ENCODE data around the gene RND2. TPM values are rescaled to one million over a fixed set of nuclear protein-coding genes. Genes with fewer than 3 reads are reported as not detected.
A peak's percentile ranks its signal among the peaks of the same experiment; 100 is the strongest.

RND2 gene
- total and polyA plus RNA-seq, 2 donors (not counting 1 experiment from before 2014, with no cell fraction given): 0.24 to 0.44 TPM

DNA sequence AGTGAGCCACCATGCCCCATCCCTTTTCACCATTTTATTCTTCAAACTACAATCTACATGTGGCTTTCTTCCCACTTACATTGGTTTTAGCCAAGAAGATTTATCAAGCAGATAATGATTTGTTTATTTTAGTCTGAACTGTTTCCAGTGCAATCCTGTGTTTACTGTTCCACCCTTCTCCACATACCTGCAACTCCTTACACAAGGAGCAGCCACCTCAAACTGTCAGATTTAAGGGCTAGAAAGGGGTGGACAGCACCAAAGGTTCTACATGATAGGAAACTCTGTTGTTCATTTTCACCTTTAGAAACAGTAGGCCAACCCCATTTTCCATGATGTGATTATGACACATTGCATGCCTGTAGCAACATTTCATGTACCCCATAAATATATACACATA, 42.8 kb upstream of the RND2 start:
- Histone ChIP-seq H3K27me3 (replicated peaks in 1 of 4; ENCODE audit: control extremely low read depth in 1 of 4, control insufficient read depth in 3 of 4, insufficient read depth in 4 of 4, low read length in 3 of 4) (no peaks in the 10 kb centered on the region), H2AFZ (ENCODE audit: insufficient read depth, low read depth, low read length, poor library complexity, severe bottlenecking) (no peak overlapping the region), H3K9ac (ENCODE audit: low read length) (no peak overlapping the region), H3K4me2 (replicated peaks; ENCODE audit: low read depth, low read length, poor library complexity, severe bottlenecking) (peak overlapping the region; percentile 93), H3K9me3 (ENCODE audit: control extremely low read depth in 1 of 3, control insufficient read depth in 2 of 3, insufficient read depth in 1 of 3, low read length in 2 of 3) (no peaks in the 10 kb centered on the region), H4K20me1 (ENCODE audit: control insufficient read depth, insufficient read depth, low read length, poor library complexity, severe bottlenecking) (no peaks in the 10 kb centered on the region), H3K4me3 (ENCODE audit: control extremely low read depth in 1 of 5, extremely low read depth in 1 of 5, insufficient read depth in 1 of 5, low read depth in 2 of 5, low read length in 4 of 5) (no peak overlapping the region), H3K27ac (ENCODE audit: low read length in 2 of 2) (peak overlapping the region; percentile 19 to 86), H3K79me2 (ENCODE audit: control insufficient read depth, insufficient read depth, low read length) (peaks cover 58% of the 10 kb centered on the region), H3K4me1 (ENCODE audit: control insufficient read depth in 2 of 2, insufficient read depth in 2 of 2, low read length in 2 of 2) (peaks cover 60 to 71% of the 10 kb centered on the region in 2 donors), H3K36me3 (replicated peaks in 1 of 2; ENCODE audit: control extremely low read depth in 1 of 2, control insufficient read depth in 1 of 2, extremely low read depth in 1 of 2, insufficient read depth in 2 of 2, low read length in 1 of 2) (peaks cover 0 to 7% of the 10 kb centered on the region in 2 experiments)
- ATAC-seq (ENCODE audit: low read depth): no peak
- TF ChIP-seq, protein P1, sequence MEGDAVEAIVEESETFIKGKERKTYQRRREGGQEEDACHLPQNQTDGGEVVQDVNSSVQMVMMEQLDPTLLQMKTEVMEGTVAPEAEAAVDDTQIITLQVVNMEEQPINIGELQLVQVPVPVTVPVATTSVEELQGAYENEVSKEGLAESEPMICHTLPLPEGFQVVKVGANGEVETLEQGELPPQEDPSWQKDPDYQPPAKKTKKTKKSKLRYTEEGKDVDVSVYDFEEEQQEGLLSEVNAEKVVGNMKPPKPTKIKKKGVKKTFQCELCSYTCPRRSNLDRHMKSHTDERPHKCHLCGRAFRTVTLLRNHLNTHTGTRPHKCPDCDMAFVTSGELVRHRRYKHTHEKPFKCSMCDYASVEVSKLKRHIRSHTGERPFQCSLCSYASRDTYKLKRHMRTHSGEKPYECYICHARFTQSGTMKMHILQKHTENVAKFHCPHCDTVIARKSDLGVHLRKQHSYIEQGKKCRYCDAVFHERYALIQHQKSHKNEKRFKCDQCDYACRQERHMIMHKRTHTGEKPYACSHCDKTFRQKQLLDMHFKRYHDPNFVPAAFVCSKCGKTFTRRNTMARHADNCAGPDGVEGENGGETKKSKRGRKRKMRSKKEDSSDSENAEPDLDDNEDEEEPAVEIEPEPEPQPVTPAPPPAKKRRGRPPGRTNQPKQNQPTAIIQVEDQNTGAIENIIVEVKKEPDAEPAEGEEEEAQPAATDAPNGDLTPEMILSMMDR (IDR thresholded peaks at IDR 0.05): no peak
- no peak for TF ChIP-seq EZH2 (IDR thresholded peaks at IDR 0.05; ENCODE audit: borderline replicate concordance, insufficient read depth, low read depth, low read length, poor library complexity, severe bottlenecking)
- intact Hi-C loops (cut with micrococcal nuclease): loop anchor here (10.0 kb wide), 1 partner anchor 307 kb away; the partner anchor contains the start of gene PLEKHH3
- no peak for DNase-seq
- CTCF ChIA-PET: no interaction called here
- H3K4me3 Mint-ChIP-seq: peak overlapping the region; percentile 99
- H3K9me3 Mint-ChIP-seq (ENCODE audit: insufficient read depth): no peaks in the 10 kb centered on the region
- H3K27ac Mint-ChIP-seq: peak overlapping the region; percentile 71
- H3K4me1 Mint-ChIP-seq: peaks cover 61% of the 10 kb centered on the region
- POLR2A ChIA-PET: interaction anchor here (0.7 kb wide), 1 partner anchor 1156 kb away, joined by 5 read pairs; no protein-coding TSS in a partner anchor
- no peaks in the 10 kb centered on the region for H3K27me3 Mint-ChIP-seq

- peak; percentile 87 for DNase-seq
- H3K27ac Mint-ChIP-seq: peak overlapping the region; percentile 91
- no CpG with 5 or more reads among the region's 1 CpG for WGBS (ENCODE audit: insufficient coverage)
- H3K27me3 Mint-ChIP-seq: no peaks in the 10 kb centered on the region
- Histone ChIP-seq H3K36me3 (replicated peaks in 1 of 2; ENCODE audit: control extremely low read depth in 1 of 2, control insufficient read depth in 1 of 2, extremely low read depth in 1 of 2, insufficient read depth in 2 of 2, low read length in 1 of 2) (peaks cover 16 to 35% of the 10 kb centered on the region in 2 experiments), H2AFZ (ENCODE audit: insufficient read depth, low read depth, low read length, poor library complexity, severe bottlenecking) (no peak overlapping the region), H3K4me3 (ENCODE audit: control extremely low read depth in 1 of 5, extremely low read depth in 1 of 5, insufficient read depth in 1 of 5, low read depth in 2 of 5, low read length in 4 of 5) (peak overlapping the region; percentile 22 to 59 (median 46)), H3K9ac (ENCODE audit: low read length) (peak overlapping the region; percentile 58), H3K4me1 (ENCODE audit: control insufficient read depth in 2 of 2, insufficient read depth in 2 of 2, low read length in 2 of 2) (peaks cover 57 to 64% of the 10 kb centered on the region in 2 donors), H3K4me2 (replicated peaks; ENCODE audit: low read depth, low read length, poor library complexity, severe bottlenecking) (peak overlapping the region; percentile 74), H3K27ac (ENCODE audit: low read length in 2 of 2) (peak overlapping the region; percentile 58 to 77), H3K9me3 (ENCODE audit: control extremely low read depth in 1 of 3, control insufficient read depth in 2 of 3, insufficient read depth in 1 of 3, low read length in 2 of 3) (no peaks in the 10 kb centered on the region), H3K79me2 (ENCODE audit: control insufficient read depth, insufficient read depth, low read length) (peaks cover 79% of the 10 kb centered on the region), H4K20me1 (ENCODE audit: control insufficient read depth, insufficient read depth, low read length, poor library complexity, severe bottlenecking) (no peaks in the 10 kb centered on the region), H3K27me3 (replicated peaks in 1 of 4; ENCODE audit: control extremely low read depth in 1 of 4, control insufficient read depth in 3 of 4, insufficient read depth in 4 of 4, low read length in 3 of 4) (no peaks in the 10 kb centered on the region)
- H3K4me1 Mint-ChIP-seq: peaks cover 58% of the 10 kb centered on the region
- H3K9me3 Mint-ChIP-seq (ENCODE audit: insufficient read depth): no peaks in the 10 kb centered on the region
- peak; percentile 53 for ATAC-seq (ENCODE audit: low read depth)
- intact Hi-C loops (cut with micrococcal nuclease): loop anchor here (1.0 to 10.0 kb wide), 2 partner anchors 13 to 310 kb away; partner anchors contain the start of genes PLEKHH3 and RPL27
- POLR2A ChIA-PET: interaction anchor here (0.7 to 2.6 kb wide), 9 partner anchors 13 to 791 kb away, joined by 3 to 24 read pairs (median 5); partner anchors contain the start of genes GHDC, RPL27 and VAT1
- H3K4me3 Mint-ChIP-seq: peak overlapping the region; percentile 86
- CTCF ChIA-PET: interaction anchor here (0.7 to 6.5 kb wide), 6 partner anchors 12 to 431 kb away, joined by 3 to 54 read pairs (median 5); partner anchors contain the start of genes RPL27 and VAT1
- TF ChIP-seq, protein P1 (IDR thresholded peaks at IDR 0.05): no peak
- TF ChIP-seq EZH2 (IDR thresholded peaks at IDR 0.05; ENCODE audit: borderline replicate concordance, insufficient read depth, low read depth, low read length, poor library complexity, severe bottlenecking): no peak
These were observed 39.8 kb upstream of the RND2 start for GRCh38 chr17:42985225-42985624.

All from B cell (primary cell).